Activated CD8-positive, alpha-beta memory T cell treated with anti-CD3 and anti-CD28 coated beads for 1 hour (primary cell): ENCODE results near the gene PIM2.

Experiments used
- DNase-seq, 2 donors: peaks; one replicate each; pipeline ENCODE4 v3.0.0-alpha.2; 2020; ENCODE audit warnings: low read depth in 1 of 2; ENCODE audit errors: extremely low read depth in 1 of 2

Gene PIM2

GRCh38 chrX:48918643-48919340 lies at the start of gene PIM2:
Gene PIM2, minus strand, starts transcription at chrX:48919024. Its CDS starts 190 bp downstream, at chrX:48918834.
- peak; percentile 80 to 82 for DNase-seq

GRCh38 chrX:48968377-48968776 lies 49.6 kb upstream of the PIM2 start:
- DNase-seq, result no peak

- no peak for DNase-seq
Measured at GRCh38 chrX:48966796-48967579, 48.2 kb upstream of the PIM2 start.

- DNase-seq, result no peak
Measured at GRCh38 chrX:48965959-48966358, 47.1 kb upstream of the PIM2 start.

GRCh38 chrX:48961585-48962091 lies 42.8 kb upstream of the PIM2 start:
- DNase-seq, result no peak

- DNase-seq, result no peak
Measured at GRCh38 chrX:48960291-48960690, 41.5 kb upstream of the PIM2 start.

GRCh38 chrX:48958635-48959094 lies 39.8 kb upstream of the PIM2 start:
- DNase-seq, result no peak

- DNase-seq, result peak; percentile 83 to 84
Measured at GRCh38 chrX:48957827-48958634, 39.2 kb upstream of the PIM2 start.

- DNase-seq, result peak; percentile 40 to 60
Measured at GRCh38 chrX:48957477-48957826, 38.6 kb upstream of the PIM2 start, which contains the start of gene OTUD5. Gene OTUD5, minus strand, starts transcription at chrX:48957607. Its CDS starts 37 bp downstream, at chrX:48957570.

- peak in 1 of 2 donors; percentile 33 for DNase-seq
Measured at GRCh38 chrX:48956728-48957414, 38.0 kb upstream of the PIM2 start.

GRCh38 chrX:48948589-48948988 lies 29.8 kb upstream of the PIM2 start:
- DNase-seq, result no peak

- DNase-seq, result no peak
Measured at GRCh38 chrX:48945517-48946348, 26.9 kb upstream of the PIM2 start.

- DNase-seq, result no peak
Measured at GRCh38 chrX:48942895-48943294, 24.1 kb upstream of the PIM2 start.

- no peak for DNase-seq
Measured at GRCh38 chrX:48940404-48940955, 21.7 kb upstream of the PIM2 start.

- DNase-seq, result no peak
Measured at GRCh38 chrX:48939524-48940228, 20.9 kb upstream of the PIM2 start.

GRCh38 chrX:48938721-48939425 lies 20.0 kb upstream of the PIM2 start:
- DNase-seq, result no peak

- DNase-seq, result peak; percentile 67 to 78
Measured at GRCh38 chrX:48937054-48937907, 18.5 kb upstream of the PIM2 start.
